ENCODE results near the gene RANBP17.
A peak's percentile ranks its signal among the peaks of the same experiment; 100 is the strongest.

Gene RANBP17

GRCh38 chr5:170860415-170860814 is 1.4 kb upstream of the RANBP17 start:
- no peak for ATAC-seq

DNA sequence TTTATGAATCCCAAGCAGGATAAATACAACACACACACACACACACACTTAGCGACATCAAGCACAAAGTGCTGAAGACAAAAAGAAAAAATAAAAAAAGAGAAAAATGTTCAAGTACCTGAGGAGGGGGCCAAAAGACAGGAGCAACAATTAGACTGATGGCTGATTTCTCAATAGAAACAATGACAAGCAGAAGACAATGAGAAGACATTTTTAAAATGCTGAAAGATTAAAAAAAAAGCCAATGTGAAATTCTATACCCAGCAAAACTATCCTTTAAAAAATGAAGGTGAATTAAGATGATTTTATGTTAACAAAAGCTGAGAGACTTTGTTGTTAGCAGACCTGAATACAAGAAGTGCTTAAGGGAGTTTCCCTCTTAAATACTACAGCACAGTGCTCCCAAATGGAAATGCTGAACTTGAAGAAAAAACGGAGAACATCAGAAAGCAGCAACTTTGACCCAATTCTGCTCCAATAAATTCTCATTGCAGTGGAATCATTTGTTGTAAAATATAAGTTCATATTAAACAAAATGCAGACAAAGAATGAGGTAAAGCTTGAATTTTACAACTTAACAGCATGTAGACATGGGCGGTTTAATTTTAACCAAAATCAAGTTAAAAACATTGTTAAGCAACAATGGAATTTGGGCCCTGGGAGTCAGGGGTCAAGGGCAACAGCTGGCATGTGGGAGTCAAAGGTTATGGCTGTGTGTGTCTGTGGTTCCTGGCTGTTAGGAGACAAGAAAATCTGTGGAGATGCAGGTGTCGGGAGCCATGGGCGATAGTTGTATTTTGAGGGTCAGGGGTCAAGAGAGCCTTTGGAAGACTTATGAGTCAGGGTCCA is 776 bp upstream of the RANBP17 start:
- no peak for ATAC-seq
- TF ChIP-seq, protein P1, sequence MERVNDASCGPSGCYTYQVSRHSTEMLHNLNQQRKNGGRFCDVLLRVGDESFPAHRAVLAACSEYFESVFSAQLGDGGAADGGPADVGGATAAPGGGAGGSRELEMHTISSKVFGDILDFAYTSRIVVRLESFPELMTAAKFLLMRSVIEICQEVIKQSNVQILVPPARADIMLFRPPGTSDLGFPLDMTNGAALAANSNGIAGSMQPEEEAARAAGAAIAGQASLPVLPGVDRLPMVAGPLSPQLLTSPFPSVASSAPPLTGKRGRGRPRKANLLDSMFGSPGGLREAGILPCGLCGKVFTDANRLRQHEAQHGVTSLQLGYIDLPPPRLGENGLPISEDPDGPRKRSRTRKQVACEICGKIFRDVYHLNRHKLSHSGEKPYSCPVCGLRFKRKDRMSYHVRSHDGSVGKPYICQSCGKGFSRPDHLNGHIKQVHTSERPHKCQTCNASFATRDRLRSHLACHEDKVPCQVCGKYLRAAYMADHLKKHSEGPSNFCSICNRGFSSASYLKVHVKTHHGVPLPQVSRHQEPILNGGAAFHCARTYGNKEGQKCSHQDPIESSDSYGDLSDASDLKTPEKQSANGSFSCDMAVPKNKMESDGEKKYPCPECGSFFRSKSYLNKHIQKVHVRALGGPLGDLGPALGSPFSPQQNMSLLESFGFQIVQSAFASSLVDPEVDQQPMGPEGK (CRISPR knock-in tag; IDR thresholded peaks at IDR 0.05; ENCODE audit: borderline replicate concordance): no peak
- TF ChIP-seq, protein P2, sequence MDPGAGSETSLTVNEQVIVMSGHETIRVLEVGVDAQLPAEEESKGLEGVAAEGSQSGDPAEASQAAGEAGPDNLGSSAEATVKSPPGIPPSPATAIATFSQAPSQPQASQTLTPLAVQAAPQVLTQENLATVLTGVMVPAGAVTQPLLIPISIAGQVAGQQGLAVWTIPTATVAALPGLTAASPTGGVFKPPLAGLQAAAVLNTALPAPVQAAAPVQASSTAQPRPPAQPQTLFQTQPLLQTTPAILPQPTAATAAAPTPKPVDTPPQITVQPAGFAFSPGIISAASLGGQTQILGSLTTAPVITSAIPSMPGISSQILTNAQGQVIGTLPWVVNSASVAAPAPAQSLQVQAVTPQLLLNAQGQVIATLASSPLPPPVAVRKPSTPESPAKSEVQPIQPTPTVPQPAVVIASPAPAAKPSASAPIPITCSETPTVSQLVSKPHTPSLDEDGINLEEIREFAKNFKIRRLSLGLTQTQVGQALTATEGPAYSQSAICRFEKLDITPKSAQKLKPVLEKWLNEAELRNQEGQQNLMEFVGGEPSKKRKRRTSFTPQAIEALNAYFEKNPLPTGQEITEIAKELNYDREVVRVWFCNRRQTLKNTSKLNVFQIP (CRISPR knock-in tag; IDR thresholded peaks at IDR 0.05; ENCODE audit: borderline replicate concordance, low read depth): no peak
- TF ChIP-seq TOX (CRISPR knock-in tag; IDR thresholded peaks at IDR 0.05; ENCODE audit: borderline replicate concordance): no peak
- TF ChIP-seq RARB (CRISPR knock-in tag; IDR thresholded peaks at IDR 0.05): no peak
- TF ChIP-seq OSR1 (CRISPR knock-in tag; IDR thresholded peaks at IDR 0.05): no peak
- TF ChIP-seq GLIS3 (CRISPR knock-in tag; IDR thresholded peaks at IDR 0.05): no peak
- no peak for TF ChIP-seq ZFP3 (CRISPR knock-in tag; IDR thresholded peaks at IDR 0.05)
- TF ChIP-seq ZNF565 (CRISPR knock-in tag; conservative IDR thresholded peaks at IDR 0.05; ENCODE audit: low read depth): no peak

More at GRCh38 chr5:170860415-170860814, 1.4 kb upstream of the RANBP17 start:
- TF ChIP-seq OSR1 (CRISPR knock-in tag; IDR thresholded peaks at IDR 0.05): no peak
- TF ChIP-seq SNAI2 (CRISPR knock-in tag; IDR thresholded peaks at IDR 0.05): no peak
- TF ChIP-seq ARNTL (CRISPR knock-in tag; IDR thresholded peaks at IDR 0.05; ENCODE audit: borderline replicate concordance, low read depth): no peak
- TF ChIP-seq ZFP3 (CRISPR knock-in tag; IDR thresholded peaks at IDR 0.05): no peak
- TF ChIP-seq ZFP30 (CRISPR knock-in tag; IDR thresholded peaks at IDR 0.05): peak; percentile 97

DNA sequence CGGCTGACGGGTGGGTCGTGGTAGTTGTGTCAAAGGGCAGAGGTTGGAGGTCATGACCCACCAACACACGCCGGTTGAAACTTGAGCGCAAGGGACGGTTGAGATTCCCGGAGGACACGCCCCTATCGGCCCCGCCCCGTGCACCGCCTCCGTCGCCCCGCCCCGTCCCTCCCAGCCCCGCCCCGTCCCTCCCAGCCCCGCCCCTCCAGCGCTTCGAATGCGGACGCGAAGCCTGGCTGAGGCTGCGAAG is 226 bp upstream of the RANBP17 start:
- TF ChIP-seq TCF4 (CRISPR knock-in tag; IDR thresholded peaks at IDR 0.05; ENCODE audit: borderline replicate concordance): no peak
- no peak for TF ChIP-seq ZC3H10 (CRISPR knock-in tag; IDR thresholded peaks at IDR 0.05)
- no peak for TF ChIP-seq BACH2 (CRISPR knock-in tag; IDR thresholded peaks at IDR 0.05; ENCODE audit: borderline replicate concordance)
- no peak for TF ChIP-seq SNAI2 (CRISPR knock-in tag; IDR thresholded peaks at IDR 0.05)
- no peak for TF ChIP-seq ZNF565 (CRISPR knock-in tag; conservative IDR thresholded peaks at IDR 0.05; ENCODE audit: low read depth)
- no peak for TF ChIP-seq ESRRG (CRISPR knock-in tag; IDR thresholded peaks at IDR 0.05)
- ATAC-seq: no peak

GRCh38 chr5:170863646-170864045 is 1.8 kb downstream of the RANBP17 start:
- TF ChIP-seq, protein P2 (CRISPR knock-in tag; IDR thresholded peaks at IDR 0.05; ENCODE audit: borderline replicate concordance, low read depth): no peak
- TF ChIP-seq ZC3H10 (CRISPR knock-in tag; IDR thresholded peaks at IDR 0.05): no peak
- TF ChIP-seq OSR1 (CRISPR knock-in tag; IDR thresholded peaks at IDR 0.05): no peak
- no peak for TF ChIP-seq ARNTL (CRISPR knock-in tag; IDR thresholded peaks at IDR 0.05; ENCODE audit: borderline replicate concordance, low read depth)
- no peak for TF ChIP-seq TSHZ2 (CRISPR knock-in tag; IDR thresholded peaks at IDR 0.05)
- no peak for TF ChIP-seq BACH2 (CRISPR knock-in tag; IDR thresholded peaks at IDR 0.05; ENCODE audit: borderline replicate concordance)
- TF ChIP-seq CSDC2 (CRISPR knock-in tag; IDR thresholded peaks at IDR 0.05): no peak
- no peak for TF ChIP-seq ZNF8 (CRISPR knock-in tag; IDR thresholded peaks at IDR 0.05)
- no peak for TF ChIP-seq CSRNP3 (CRISPR knock-in tag; IDR thresholded peaks at IDR 0.05)
- ATAC-seq: no peak

Data from SK-N-SH treated with all-trans-retinoic acid at 6 μM for 48 hours (cell line).